Natural killer cell (primary cell): Measurements from ENCODE around the gene BOLA2B. TPM values are rescaled to one million over a fixed set of nuclear protein-coding genes. Genes with fewer than 3 reads are reported as not detected.

Source experiments
- ATAC-seq, 3 donors: fragments of 150-1000 bp in 2 of 3; fragments of 200-7000 bp in 1 of 3; cut with Tn5 transposase; 1 replicate in 1 of 3; 2 replicates in 2 of 3; pipeline ENCODE4 v1.10.0; 2021; ENCODE audit warnings: mild to moderate bottlenecking in 2 of 3, moderate library complexity in 2 of 3
- DNase-seq, 2 donors: peaks; one replicate each; pipeline versions ENCODE4 v3.0.0 to v3.0.0-alpha.2; 2013 to 2021; ENCODE audit warnings: mixed read lengths in 1 of 2
- H3K27ac ChIP-seq: one replicate; pipeline ENCODE4 v1.5.1; 2013; ENCODE audit warnings: mild to moderate bottlenecking, low read length
- H3K27me3 ChIP-seq: one replicate; pipeline ENCODE4 v1.6.1; 2013; ENCODE audit warnings: low read length; ENCODE audit not compliant: control insufficient read depth, insufficient read depth
- H3K36me3 ChIP-seq: one replicate; pipeline ENCODE4 v1.6.1; 2013; ENCODE audit warnings: low read length; ENCODE audit not compliant: control insufficient read depth, insufficient read depth
- H3K4me1 ChIP-seq: one replicate; pipeline ENCODE4 v1.6.1; 2013; ENCODE audit warnings: low read length; ENCODE audit not compliant: control insufficient read depth, insufficient read depth
- H3K4me3 ChIP-seq: one replicate; pipeline ENCODE4 v1.5.1; 2013; ENCODE audit warnings: low read length
- H3K9me3 ChIP-seq: one replicate; pipeline ENCODE4 v1.6.1; 2013; ENCODE audit warnings: low read length; ENCODE audit not compliant: control insufficient read depth, insufficient read depth
- H3K27ac Mint-ChIP-seq, 2 donors: one replicate each; pipeline ENCODE4 v1.8.0; 2022; ENCODE audit warnings: mild to moderate bottlenecking in 2 of 2, mixed read lengths in 2 of 2, moderate library complexity in 1 of 2
- H3K27me3 Mint-ChIP-seq, 2 donors: one replicate each; pipeline ENCODE4 v1.8.0; 2022; ENCODE audit warnings: low read depth in 2 of 2, mixed read lengths in 2 of 2
- H3K36me3 Mint-ChIP-seq: one replicate; pipeline ENCODE4 v1.8.0; 2022; ENCODE audit warnings: mixed read lengths
- H3K4me1 Mint-ChIP-seq, 2 donors: one replicate each; pipeline ENCODE4 v1.8.0; 2022; ENCODE audit warnings: mixed read lengths in 2 of 2
- H3K4me3 Mint-ChIP-seq: one replicate; pipeline ENCODE4 v1.8.0; 2022; ENCODE audit warnings: mild to moderate bottlenecking, moderate library complexity, mixed read lengths
- H3K9me3 Mint-ChIP-seq, 2 donors: one replicate each; pipeline ENCODE4 v1.8.0; 2022; ENCODE audit warnings: mixed read lengths in 2 of 2
- WGBS: methylation state at CpG from one replicate; pipeline ENCODE4 v1.1.7; 2013; ENCODE audit warnings: missing lambda C conversion rate; ENCODE audit not compliant: insufficient coverage; 5-methylcytosine and 5-hydroxymethylcytosine counted together
- intact Hi-C: fragments of 100-400 bp; cut with micrococcal nuclease; formaldehyde crosslinking; loops from one replicate; pipeline ENCODE4 v1.14.2; 2022
- total RNA-seq, 4 donors: library from RNA; stranded (reverse); fragments of 120-200 nt in 1 of 4; gene quantifications; one replicate each; pipeline versions ENCODE4 v1.2.3 to v1.2.4, GENCODE V29; 2013 to 2022
- TF ChIP-seq, protein P1 (sequence below): fragments of 200-600 bp; IDR thresholded peaks from one replicate; pipeline ENCODE4 v1.8.0; 2022; ENCODE audit warnings: antibody characterized with exemption

BOLA2B gene
- total RNA-seq, 3 donors from 2014 or later (not counting 1 experiment from before 2014, with no cell fraction given): 63.0 to 94.3 (median 70.6) TPM

DNA sequence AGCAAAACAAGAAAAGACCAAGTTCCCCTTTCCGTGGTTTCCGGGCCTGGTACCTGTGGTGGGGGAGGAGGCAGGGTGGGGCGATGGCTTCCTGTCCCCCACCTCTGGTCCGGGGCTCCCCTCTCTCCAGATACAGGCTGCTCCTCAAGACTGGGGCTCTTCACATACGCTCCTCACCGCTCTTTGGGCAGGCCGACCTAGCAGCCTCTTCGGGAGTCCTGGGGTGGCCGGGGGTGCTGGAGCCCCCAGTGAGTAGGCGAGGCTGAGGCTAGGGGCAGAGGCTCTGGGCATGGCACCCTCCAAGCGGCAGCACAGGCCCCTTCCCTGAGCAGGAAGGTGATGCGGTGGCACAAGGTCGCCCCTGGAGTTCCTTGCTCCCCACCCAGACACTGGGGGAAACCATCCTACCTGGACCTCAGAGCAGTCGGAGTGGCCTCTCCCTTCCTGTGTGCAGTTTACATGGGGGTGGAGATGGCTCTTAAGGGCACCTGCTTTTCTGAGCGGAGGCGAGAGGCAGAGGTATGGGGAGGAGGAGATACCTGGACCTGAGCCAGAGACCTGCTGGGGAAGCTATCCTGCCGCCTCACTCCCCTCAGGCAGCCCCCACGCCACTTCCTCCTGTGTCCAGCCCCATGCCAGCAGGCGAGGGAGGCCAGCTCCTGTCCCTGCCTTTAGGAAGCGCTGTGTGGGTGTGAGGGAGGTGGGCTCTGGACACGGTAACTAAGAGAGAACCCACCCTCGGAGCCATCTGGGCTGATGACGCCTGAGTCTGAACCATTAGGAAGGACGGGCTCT is 9.2 kb downstream of the BOLA2B start:
- intact Hi-C loops: no loop called here
- peak overlapping the region; percentile 82 for H3K27ac ChIP-seq
- WGBS: under 1% methylated on average over 20 of the region's 24 CpGs
- ATAC-seq: peak in 1 of 3 donors; percentile 51
- TF ChIP-seq, protein P1, sequence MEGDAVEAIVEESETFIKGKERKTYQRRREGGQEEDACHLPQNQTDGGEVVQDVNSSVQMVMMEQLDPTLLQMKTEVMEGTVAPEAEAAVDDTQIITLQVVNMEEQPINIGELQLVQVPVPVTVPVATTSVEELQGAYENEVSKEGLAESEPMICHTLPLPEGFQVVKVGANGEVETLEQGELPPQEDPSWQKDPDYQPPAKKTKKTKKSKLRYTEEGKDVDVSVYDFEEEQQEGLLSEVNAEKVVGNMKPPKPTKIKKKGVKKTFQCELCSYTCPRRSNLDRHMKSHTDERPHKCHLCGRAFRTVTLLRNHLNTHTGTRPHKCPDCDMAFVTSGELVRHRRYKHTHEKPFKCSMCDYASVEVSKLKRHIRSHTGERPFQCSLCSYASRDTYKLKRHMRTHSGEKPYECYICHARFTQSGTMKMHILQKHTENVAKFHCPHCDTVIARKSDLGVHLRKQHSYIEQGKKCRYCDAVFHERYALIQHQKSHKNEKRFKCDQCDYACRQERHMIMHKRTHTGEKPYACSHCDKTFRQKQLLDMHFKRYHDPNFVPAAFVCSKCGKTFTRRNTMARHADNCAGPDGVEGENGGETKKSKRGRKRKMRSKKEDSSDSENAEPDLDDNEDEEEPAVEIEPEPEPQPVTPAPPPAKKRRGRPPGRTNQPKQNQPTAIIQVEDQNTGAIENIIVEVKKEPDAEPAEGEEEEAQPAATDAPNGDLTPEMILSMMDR: no peak
- peaks cover 37% of the 10 kb centered on the region for H3K36me3 ChIP-seq
- peak overlapping the region; percentile 94 for H3K4me3 Mint-ChIP-seq
- H3K4me3 ChIP-seq: peak overlapping the region; percentile 92
- H3K27me3 Mint-ChIP-seq: no peaks in the 10 kb centered on the region
- H3K9me3 Mint-ChIP-seq: no peaks in the 10 kb centered on the region
- H3K4me1 Mint-ChIP-seq: peaks cover 29 to 44% of the 10 kb centered on the region in 2 donors
- H3K27ac Mint-ChIP-seq: peak overlapping the region; percentile 89 to 97
- DNase-seq: peak; percentile 33 to 91
- H3K4me1 ChIP-seq: peaks cover 47% of the 10 kb centered on the region
- no peaks in the 10 kb centered on the region for H3K36me3 Mint-ChIP-seq
- H3K9me3 ChIP-seq: no peaks in the 10 kb centered on the region
- no peaks in the 10 kb centered on the region for H3K27me3 ChIP-seq

DNA sequence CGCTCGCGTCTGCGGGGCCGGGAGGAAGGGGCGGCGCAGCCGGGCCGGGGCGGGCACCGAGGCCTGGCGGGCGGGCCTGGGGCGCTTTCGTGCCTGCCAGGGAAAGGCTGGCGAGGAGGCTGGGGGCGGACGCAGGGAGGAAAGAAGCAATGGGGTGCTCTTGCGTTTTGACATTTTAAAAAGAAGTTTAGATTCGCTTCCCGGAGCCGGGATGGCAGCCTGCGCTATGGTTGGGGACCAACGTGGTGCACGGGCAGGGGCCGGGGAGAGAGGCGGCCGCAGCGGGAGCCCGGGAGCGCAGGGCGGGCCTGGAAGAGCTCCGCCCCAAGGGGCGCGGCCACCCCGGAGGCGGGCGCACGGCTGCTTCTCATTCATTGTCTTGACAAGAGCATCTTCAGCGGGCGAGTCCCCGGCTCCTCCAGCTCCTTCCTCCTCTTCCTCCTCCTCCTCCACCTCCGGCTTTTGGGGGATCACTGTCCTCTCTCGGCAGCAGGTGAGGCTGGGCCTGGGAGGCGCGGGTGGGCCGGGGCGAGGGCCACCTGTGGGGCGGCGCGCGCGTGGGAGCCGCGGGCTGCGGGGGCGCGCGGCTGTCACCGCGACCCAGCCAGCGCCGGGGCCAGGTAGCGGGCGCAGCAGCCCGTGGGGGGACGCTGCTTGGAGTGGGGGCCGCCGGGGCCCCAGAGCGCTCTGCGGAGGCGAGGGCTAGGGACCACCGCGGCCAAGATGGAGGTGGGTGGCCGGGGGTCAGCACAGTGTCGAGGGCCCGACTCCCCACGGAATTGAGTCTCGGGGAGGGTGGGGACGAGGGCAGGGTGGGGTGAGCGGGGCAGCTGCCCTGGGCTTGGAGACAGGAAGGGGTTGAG is 10.0 kb downstream of the BOLA2B start, which contains the start of gene CORO1A:
Gene CORO1A (plus strand): TSS at position 370 of the 863 bp plus-strand sequence. CDS start 1,608 bp downstream, outside the sequence.
- under 1% methylated on average over 81 of the region's 81 CpGs for WGBS
- Histone ChIP-seq H3K27ac (peak within 1 kb of the TSS; percentile 86), H3K4me1 (peaks cover 47% of the 10 kb centered on the region), H3K9me3 (no peaks in the 10 kb centered on the region), H3K4me3 (peak within 1 kb of the TSS; percentile 92), H3K27me3 (no peaks in the 10 kb centered on the region), H3K36me3 (peaks cover 37% of the 10 kb centered on the region)
- H3K36me3 Mint-ChIP-seq: no peaks in the 10 kb centered on the region
- peak within 1 kb of the TSS; percentile 89 to 97 for H3K27ac Mint-ChIP-seq
- peak within 1 kb of the TSS; percentile 94 for H3K4me3 Mint-ChIP-seq
- DNase-seq (peak; percentile 77 to 89), ATAC-seq (peak; percentile 49 to 70 (median 57))
- peaks cover 29 to 44% of the 10 kb centered on the region in 2 donors for H3K4me1 Mint-ChIP-seq
- TF ChIP-seq, protein P1: no peak
- H3K9me3 Mint-ChIP-seq: no peaks in the 10 kb centered on the region
- intact Hi-C loops: no loop called here
- H3K27me3 Mint-ChIP-seq: no peaks in the 10 kb centered on the region

DNA sequence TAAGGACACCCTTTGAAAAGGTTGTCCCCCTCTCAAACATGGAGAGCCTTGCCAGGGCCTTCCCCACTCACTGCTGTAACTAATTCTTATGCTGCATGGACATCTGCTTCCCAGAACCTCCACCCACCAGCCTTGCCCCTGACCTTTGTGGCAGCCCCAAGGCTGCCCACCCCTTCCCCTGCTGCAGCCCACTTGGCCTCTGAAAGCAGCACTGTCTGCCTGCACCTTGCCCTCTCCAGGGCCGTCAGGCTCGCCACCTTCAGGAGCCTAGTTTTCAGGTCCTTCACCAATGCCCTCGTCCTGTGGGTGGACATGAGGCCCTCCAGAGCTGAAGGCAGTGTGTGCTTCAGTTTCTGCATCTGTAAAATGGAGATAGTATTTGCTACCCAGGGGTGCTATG is 12.7 kb downstream of the BOLA2B start:
- H3K27ac Mint-ChIP-seq: no peak overlapping the region
- DNase-seq (no peak), ATAC-seq (no peak)
- WGBS: 81% methylated on average over 3 of the region's 3 CpGs
- Histone ChIP-seq H3K9me3 (no peaks in the 10 kb centered on the region), H3K4me3 (no peak overlapping the region), H3K4me1 (peaks cover 22% of the 10 kb centered on the region), H3K27me3 (no peaks in the 10 kb centered on the region), H3K36me3 (peaks cover 13% of the 10 kb centered on the region), H3K27ac (no peak overlapping the region)
- H3K27me3 Mint-ChIP-seq: no peaks in the 10 kb centered on the region
- intact Hi-C loops: no loop called here
- TF ChIP-seq, protein P1: no peak
- peaks cover 20 to 27% of the 10 kb centered on the region in 2 donors for H3K4me1 Mint-ChIP-seq
- H3K9me3 Mint-ChIP-seq: no peaks in the 10 kb centered on the region
- H3K36me3 Mint-ChIP-seq: no peaks in the 10 kb centered on the region
- H3K4me3 Mint-ChIP-seq: no peak overlapping the region
